Keratinocyte (primary cell): Measurements from ENCODE around the gene MAGI1. TPM values are rescaled to one million over a fixed set of nuclear protein-coding genes. Genes with fewer than 3 reads are reported as not detected.

Source experiments
- DNase-seq: peaks from one replicate; pipeline ENCODE4 v3.0.0-alpha.2; 2011; ENCODE audit warnings: low read depth, missing footprints, low spot score
- FAIRE-seq: peaks from 2 replicates; lab custom pipeline; 2011; peaks lifted over from hg19 to GRCh38; lab: Jason Lieb, UNC
- H2AFZ ChIP-seq: 2 replicates; pipeline ENCODE4 v1.6.0; 2012; ENCODE audit warnings: low read length, control low read depth, inconsistent platforms; ENCODE audit not compliant: control insufficient read depth
- H3K27ac ChIP-seq: 2 replicates; pipeline ENCODE4 v1.5.1; 2011; ENCODE audit warnings: low read length; ENCODE audit not compliant: control insufficient read depth, insufficient read depth
- H3K27me3 ChIP-seq: 3 replicates; pipeline ENCODE4 v1.6.0; 2011; ENCODE audit warnings: low read length; ENCODE audit not compliant: control insufficient read depth, insufficient read depth; ENCODE audit errors: extremely low read depth
- H3K36me3 ChIP-seq, 2 experiments: 2 replicates in 1 of 2; 3 replicates in 1 of 2; pipeline ENCODE4 v1.5.1; 2011; ENCODE audit warnings: low read length in 2 of 2, mild to moderate bottlenecking in 1 of 2; ENCODE audit not compliant: control insufficient read depth in 2 of 2, insufficient read depth in 2 of 2; ENCODE audit errors: extremely low read depth in 1 of 2
- H3K4me1 ChIP-seq: 3 replicates; pipeline ENCODE4 v1.5.1; 2011; ENCODE audit warnings: low read length; ENCODE audit not compliant: control insufficient read depth, insufficient read depth; ENCODE audit errors: extremely low read depth
- H3K4me2 ChIP-seq: 3 replicates; pipeline ENCODE4 v1.6.0; 2011; ENCODE audit warnings: low read depth, low read length; ENCODE audit not compliant: control insufficient read depth, insufficient read depth; ENCODE audit errors: extremely low read depth
- H3K4me3 ChIP-seq, 3 experiments: fragments of 200-600 bp in 1 of 3; sonication (generic) in 1 of 3; 2 replicates in 2 of 3; 3 replicates in 1 of 3; pipeline ENCODE4 v1.5.1; 2011 to 2016; ENCODE audit warnings: low read length in 3 of 3, mild to moderate bottlenecking in 3 of 3, control low read depth in 2 of 3, inconsistent platforms in 1 of 3, low read depth in 1 of 3, mixed read lengths in 1 of 3, mixed run types in 1 of 3, moderate library complexity in 1 of 3; ENCODE audit not compliant: control insufficient read depth in 2 of 3, insufficient read depth in 2 of 3; ENCODE audit errors: extremely low read depth in 1 of 3
- H3K79me2 ChIP-seq: 2 replicates; pipeline ENCODE4 v1.6.0; 2012; ENCODE audit warnings: low read length; ENCODE audit not compliant: control insufficient read depth, insufficient read depth
- H3K9ac ChIP-seq: 3 replicates; pipeline ENCODE4 v1.6.0; 2011; ENCODE audit warnings: low read length; ENCODE audit not compliant: control insufficient read depth, insufficient read depth; ENCODE audit errors: extremely low read depth
- H3K9me1 ChIP-seq: 3 replicates; pipeline ENCODE4 v1.6.0; 2011; ENCODE audit warnings: low read length; ENCODE audit not compliant: control insufficient read depth, insufficient read depth; ENCODE audit errors: extremely low read depth
- H3K9me3 ChIP-seq: 2 replicates; pipeline ENCODE4 v1.5.1; 2012; ENCODE audit warnings: low read depth, low read length; ENCODE audit not compliant: control insufficient read depth
- H4K20me1 ChIP-seq: 3 replicates; pipeline ENCODE4 v1.6.0; 2011; ENCODE audit warnings: low read length; ENCODE audit not compliant: control insufficient read depth, insufficient read depth; ENCODE audit errors: extremely low read depth
- EZH2 ChIP-seq: IDR thresholded peaks from one replicate; pipeline ENCODE4 v1.6.1; 2012; ENCODE audit warnings: inconsistent platforms, mild to moderate bottlenecking, low read length, moderate library complexity
- dilution Hi-C: fragments of 300-500 bp; cut with MboI; formaldehyde crosslinking; loops from one replicate; pipeline ENCODE4 v1.7.0; 2020; ENCODE audit warnings: low sequenced_read_pairs; ENCODE audit not compliant: extremely low pct_ligation_motif_present
- polyA plus RNA-seq, 5 experiments: library from polyadenylated mRNA; depleted of rRNA in 3 of 5; stranded (reverse) in 3 of 5; stranded (forward) in 1 of 5; unstranded in 1 of 5; fragments of >200 nt; gene quantifications; 1 replicate in 1 of 5; 2 replicates in 3 of 5; 3 replicates in 1 of 5; pipeline versions ENCODE4 v1.2.1 to v1.2.3, GENCODE V29; 2011 to 2012; ENCODE audit warnings: missing spikeins in 2 of 5, low read depth in 1 of 5, low replicate concordance in 1 of 5
- TF ChIP-seq, protein P1 (sequence below), 3 experiments: IDR thresholded peaks in 1 of 3; conservative IDR thresholded peaks in 1 of 3; optimal IDR thresholded peaks in 1 of 3; 2 replicates in 2 of 3; 3 replicates in 1 of 3; pipeline versions ENCODE3 to v1.5.1; 2011; ENCODE audit warnings: low read length in 3 of 3, mild to moderate bottlenecking in 3 of 3, moderate library complexity in 2 of 3, control low read depth in 1 of 3, inconsistent platforms in 1 of 3; ENCODE audit not compliant: insufficient read depth in 2 of 3; ENCODE audit errors: extremely low read depth in 1 of 3

The MAGI1 gene
- polyA plus RNA-seq, 1 donor (not counting 4 experiments of a cell fraction or from before 2014, with no cell fraction given), result 10.9 TPM

DNA sequence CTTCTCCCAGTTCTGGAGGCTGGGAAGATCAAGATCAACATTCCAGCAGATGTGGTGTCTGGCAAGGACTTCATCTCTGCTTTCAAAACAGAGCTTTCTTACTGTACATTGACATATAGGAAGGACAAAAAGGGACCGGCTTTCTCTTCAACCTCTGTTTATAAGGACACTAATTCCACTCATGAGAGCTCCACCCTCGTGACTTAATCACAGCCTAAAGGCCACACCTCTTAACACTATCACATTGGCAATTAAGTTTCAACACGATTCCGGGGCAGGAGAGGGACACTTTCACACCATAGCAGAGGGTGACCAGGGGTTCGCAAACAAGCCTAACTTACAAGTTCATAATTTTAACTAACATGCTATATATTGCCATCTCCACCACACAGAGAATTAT is 231.5 kb downstream of the MAGI1 start:
- Histone ChIP-seq H3K4me3 (no peak overlapping the region), H3K27ac (no peak overlapping the region), H4K20me1 (no peaks in the 10 kb centered on the region), H3K27me3 (no peaks in the 10 kb centered on the region), H3K4me1 (no peaks in the 10 kb centered on the region), H3K9me3 (no peaks in the 10 kb centered on the region), H2AFZ (no peak overlapping the region), H3K9me1 (no peaks in the 10 kb centered on the region), H3K79me2 (no peaks in the 10 kb centered on the region), H3K36me3 (no peaks in the 10 kb centered on the region), H3K4me2 (no peak overlapping the region), H3K9ac (no peak overlapping the region)
- no peak for FAIRE-seq
- dilution Hi-C loops, result no loop called here
- no peak for DNase-seq
- TF ChIP-seq EZH2, result no peak
- TF ChIP-seq, protein P1, sequence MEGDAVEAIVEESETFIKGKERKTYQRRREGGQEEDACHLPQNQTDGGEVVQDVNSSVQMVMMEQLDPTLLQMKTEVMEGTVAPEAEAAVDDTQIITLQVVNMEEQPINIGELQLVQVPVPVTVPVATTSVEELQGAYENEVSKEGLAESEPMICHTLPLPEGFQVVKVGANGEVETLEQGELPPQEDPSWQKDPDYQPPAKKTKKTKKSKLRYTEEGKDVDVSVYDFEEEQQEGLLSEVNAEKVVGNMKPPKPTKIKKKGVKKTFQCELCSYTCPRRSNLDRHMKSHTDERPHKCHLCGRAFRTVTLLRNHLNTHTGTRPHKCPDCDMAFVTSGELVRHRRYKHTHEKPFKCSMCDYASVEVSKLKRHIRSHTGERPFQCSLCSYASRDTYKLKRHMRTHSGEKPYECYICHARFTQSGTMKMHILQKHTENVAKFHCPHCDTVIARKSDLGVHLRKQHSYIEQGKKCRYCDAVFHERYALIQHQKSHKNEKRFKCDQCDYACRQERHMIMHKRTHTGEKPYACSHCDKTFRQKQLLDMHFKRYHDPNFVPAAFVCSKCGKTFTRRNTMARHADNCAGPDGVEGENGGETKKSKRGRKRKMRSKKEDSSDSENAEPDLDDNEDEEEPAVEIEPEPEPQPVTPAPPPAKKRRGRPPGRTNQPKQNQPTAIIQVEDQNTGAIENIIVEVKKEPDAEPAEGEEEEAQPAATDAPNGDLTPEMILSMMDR (optimal IDR thresholded peaks at IDR 0.05 in 1 of 3, IDR thresholded peaks at IDR 0.05 in 1 of 3, conservative IDR thresholded peaks at IDR 0.05 in 1 of 3; ENCODE audit: extremely low read depth in 1 of 3, insufficient read depth in 2 of 3, low read length in 3 of 3), result no peak

DNA sequence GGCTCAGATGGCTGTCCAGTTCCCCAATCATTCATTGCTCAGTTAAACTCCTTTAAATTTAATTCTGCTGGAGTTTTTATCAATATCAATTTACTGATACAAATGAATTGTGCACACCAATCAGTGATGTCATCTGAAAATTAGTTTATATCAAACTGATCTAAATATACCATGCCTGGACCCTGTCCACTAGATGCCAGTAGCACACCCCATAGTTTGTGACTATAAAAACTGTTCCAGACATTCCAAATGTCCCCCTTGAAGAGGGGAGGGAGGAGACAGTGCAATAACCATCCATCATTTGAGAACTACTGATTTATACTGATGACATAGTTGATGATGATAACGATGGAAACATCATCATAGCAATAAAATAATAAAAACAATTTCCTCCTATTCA is 232.1 kb downstream of the MAGI1 start:
- H3K9me1 ChIP-seq, result no peaks in the 10 kb centered on the region
- no peak overlapping the region for H3K9ac ChIP-seq
- no peak overlapping the region for H3K4me3 ChIP-seq
- no peaks in the 10 kb centered on the region for H3K9me3 ChIP-seq
- no peaks in the 10 kb centered on the region for H3K79me2 ChIP-seq
- H3K36me3 ChIP-seq, result no peaks in the 10 kb centered on the region
- no peaks in the 10 kb centered on the region for H3K27me3 ChIP-seq
- dilution Hi-C loops, result no loop called here
- FAIRE-seq (no peak), DNase-seq (no peak)
- no peak overlapping the region for H3K4me2 ChIP-seq
- no peaks in the 10 kb centered on the region for H3K4me1 ChIP-seq
- TF ChIP-seq EZH2, result no peak
- TF ChIP-seq, protein P1 (optimal IDR thresholded peaks at IDR 0.05 in 1 of 3, IDR thresholded peaks at IDR 0.05 in 1 of 3, conservative IDR thresholded peaks at IDR 0.05 in 1 of 3; ENCODE audit: extremely low read depth in 1 of 3, insufficient read depth in 2 of 3, low read length in 3 of 3), result no peak
- H3K27ac ChIP-seq, result no peak overlapping the region
- no peaks in the 10 kb centered on the region for H4K20me1 ChIP-seq
- H2AFZ ChIP-seq, result no peak overlapping the region
